Small intestine (tissue), 7 donors: Measurements from ENCODE around the gene ENTPD2. TPM values are rescaled to one million over a fixed set of nuclear protein-coding genes. Genes with fewer than 3 reads are reported as not detected.

Experiments
- DNase-seq, 2 donors: peaks; one replicate each; pipeline versions ENCODE4 v3.0.0 to v3.0.0-alpha.2; 2013
- FAIRE-seq: peaks from 2 replicates; lab custom pipeline; 2012; peaks lifted over from hg19 to GRCh38; lab: Jason Lieb, UNC
- H3K27ac ChIP-seq, 3 donors: one replicate each; pipeline ENCODE4 v1.5.1; 2013; ENCODE audit warnings: low read length in 2 of 3, mild to moderate bottlenecking in 2 of 3, control low read depth in 1 of 3, inconsistent platforms in 1 of 3, low read depth in 1 of 3, moderate library complexity in 1 of 3
- H3K27me3 ChIP-seq, 3 donors: one replicate each; pipeline ENCODE4 v1.6.1; 2013; ENCODE audit warnings: low read length in 3 of 3, inconsistent platforms in 1 of 3; ENCODE audit not compliant: control insufficient read depth in 3 of 3, insufficient read depth in 3 of 3
- H3K36me3 ChIP-seq, 3 donors: one replicate each; pipeline ENCODE4 v1.6.1; 2013; ENCODE audit warnings: low read length in 3 of 3, inconsistent platforms in 1 of 3, low read depth in 1 of 3, mild to moderate bottlenecking in 1 of 3, moderate library complexity in 1 of 3; ENCODE audit not compliant: control insufficient read depth in 3 of 3, insufficient read depth in 2 of 3
- H3K4me1 ChIP-seq, 3 donors: one replicate each; pipeline ENCODE4 v1.6.1; 2013; ENCODE audit warnings: low read length in 2 of 3, inconsistent platforms in 1 of 3, low read depth in 1 of 3, mild to moderate bottlenecking in 1 of 3, moderate library complexity in 1 of 3; ENCODE audit not compliant: control insufficient read depth in 3 of 3, insufficient read depth in 2 of 3
- H3K4me3 ChIP-seq, 3 donors: one replicate each; pipeline ENCODE4 v1.5.1; 2013; ENCODE audit warnings: low read length in 3 of 3, control low read depth in 1 of 3, inconsistent platforms in 1 of 3, low read depth in 1 of 3, mild to moderate bottlenecking in 1 of 3, moderate library complexity in 1 of 3
- H3K9me3 ChIP-seq, 2 donors: one replicate each; pipeline ENCODE4 v1.6.1; 2013; ENCODE audit warnings: low read depth in 1 of 2, low read length in 1 of 2; ENCODE audit not compliant: control insufficient read depth in 2 of 2, insufficient read depth in 1 of 2
- WGBS, 3 donors: extraction: QIAGEN DNeasy Blood & Tissue Kit; methylation state at CpG; one replicate each; pipeline ENCODE4 v1.1.7; 2013; 5-methylcytosine and 5-hydroxymethylcytosine counted together
- polyA plus RNA-seq, 4 donors: library from polyadenylated mRNA; stranded (reverse) in 3 of 4; unstranded in 1 of 4; fragments of 200-250 nt in 3 of 4; fragments of 120-200 nt in 1 of 4; gene quantifications; one replicate each; pipeline versions ENCODE4 v1.2.1 to v1.2.3, GENCODE V29; 2013
- donor health status: healthy with polysubstance abuse.
- donor health status: control.
- donor health status: control.
- donor health status: Bipolar disorder and iron deficiency.
- donor health status: healthy.

ENTPD2 gene
- polyA plus RNA-seq, 4 donors = 5.5 to 16.5 (median 8.3) TPM

GRCh38 chr9:137076636-137077009 lies 22.8 kb upstream of the ENTPD2 start:
- FAIRE-seq (no peak), DNase-seq (no peak)
- Histone ChIP-seq H3K4me3 (peak overlapping the region in 2 of 3 donors; percentile 39 to 64), H3K27me3 (peaks cover 0 to 30% (median 0%) of the 10 kb centered on the region in 3 donors), H3K27ac (peak overlapping the region in 2 of 3 donors; percentile 58 to 64), H3K9me3 (no peaks in the 10 kb centered on the region), H3K4me1 (peaks cover 4 to 32% (median 6%) of the 10 kb centered on the region in 3 donors), H3K36me3 (peaks cover 0 to 35% (median 0%) of the 10 kb centered on the region in 3 donors)
- WGBS, 3 donors = 69 to 70% (median 70%) methylated on average over 15 of the region's 15 CpGs

GRCh38 chr9:137075275-137075775 lies 21.5 kb upstream of the ENTPD2 start:
- H3K4me3 ChIP-seq = no peak overlapping the region
- 80 to 89% (median 88%) methylated on average over 12 of the region's 12 CpGs for WGBS, 3 donors
- H3K36me3 ChIP-seq = peaks cover 0 to 22% (median 0%) of the 10 kb centered on the region in 3 donors
- DNase-seq (no peak), FAIRE-seq (no peak)
- no peaks in the 10 kb centered on the region for H3K9me3 ChIP-seq
- peaks cover 0 to 30% (median 0%) of the 10 kb centered on the region in 3 donors for H3K27me3 ChIP-seq
- no peak overlapping the region for H3K27ac ChIP-seq
- H3K4me1 ChIP-seq = peaks cover 4 to 42% (median 6%) of the 10 kb centered on the region in 3 donors

- H3K27ac ChIP-seq = no peak overlapping the region
- no peak for FAIRE-seq
Observed at GRCh38 chr9:137074657-137075274, 20.9 kb upstream of the ENTPD2 start.

GRCh38 chr9:137073992-137074399 lies 20.1 kb upstream of the ENTPD2 start:
- H3K27ac ChIP-seq = peak overlapping the region in 1 of 3 donors; percentile 47
- no peak overlapping the region for H3K4me3 ChIP-seq
- no peaks in the 10 kb centered on the region for H3K9me3 ChIP-seq
- peaks cover 0 to 22% (median 0%) of the 10 kb centered on the region in 3 donors for H3K27me3 ChIP-seq
- DNase-seq (peak; percentile 84 to 87), FAIRE-seq (no peak)
- peaks cover 4 to 45% (median 6%) of the 10 kb centered on the region in 3 donors for H3K4me1 ChIP-seq
- 16 to 62% (median 51%) methylated on average over 8 of the region's 8 CpGs for WGBS, 3 donors
- H3K36me3 ChIP-seq = peaks cover 0 to 9% (median 0%) of the 10 kb centered on the region in 3 donors

More at GRCh38 chr9:137074657-137075274, 20.9 kb upstream of the ENTPD2 start:
- 37 to 69% (median 48%) methylated on average over 12 of the region's 12 CpGs for WGBS, 3 donors
- no peak overlapping the region for H3K4me3 ChIP-seq
- H3K9me3 ChIP-seq = no peaks in the 10 kb centered on the region
- H3K4me1 ChIP-seq = peaks cover 4 to 42% (median 6%) of the 10 kb centered on the region in 3 donors
- no peak for DNase-seq
- peaks cover 0 to 24% (median 0%) of the 10 kb centered on the region in 3 donors for H3K27me3 ChIP-seq
- H3K36me3 ChIP-seq = peaks cover 0 to 16% (median 0%) of the 10 kb centered on the region in 3 donors

GRCh38 chr9:137071282-137071681 lies 17.4 kb upstream of the ENTPD2 start:
- Histone ChIP-seq H3K27me3 (peaks cover 0 to 6% (median 0%) of the 10 kb centered on the region in 3 donors), H3K36me3 (peaks cover 0 to 2% (median 0%) of the 10 kb centered on the region in 3 donors), H3K27ac (peak overlapping the region in 2 of 3 donors; percentile 27 to 77), H3K4me3 (peak overlapping the region in 1 of 3 donors; percentile 44), H3K4me1 (peaks cover 0 to 42% (median 4%) of the 10 kb centered on the region in 3 donors), H3K9me3 (no peaks in the 10 kb centered on the region)
- 73 to 91% (median 89%) methylated on average over 2 of the region's 2 CpGs for WGBS, 3 donors
- FAIRE-seq = no peak
- no peak for DNase-seq

- Histone ChIP-seq H3K27me3 (peaks cover 0 to 6% (median 0%) of the 10 kb centered on the region in 3 donors), H3K4me3 (peak overlapping the region in 2 of 3 donors; percentile 42 to 44), H3K27ac (peak overlapping the region in 2 of 3 donors; percentile 27 to 77), H3K9me3 (no peaks in the 10 kb centered on the region), H3K36me3 (peaks cover 0 to 6% (median 0%) of the 10 kb centered on the region in 3 donors), H3K4me1 (peaks cover 0 to 42% (median 4%) of the 10 kb centered on the region in 3 donors)
- 13 to 20% (median 18%) methylated on average over 6 of the region's 6 CpGs for WGBS, 3 donors
- DNase-seq = no peak
- no peak for FAIRE-seq
Observed at GRCh38 chr9:137070906-137071275, 17.0 kb upstream of the ENTPD2 start.

GRCh38 chr9:137070201-137070905 lies 16.5 kb upstream of the ENTPD2 start, which contains the start of gene SAPCD2:
Gene SAPCD2 (minus strand): TSS chr9:137070557. CDS start chr9:137070460, 97 bp downstream.
- peaks cover 0 to 42% (median 4%) of the 10 kb centered on the region in 3 donors for H3K4me1 ChIP-seq
- peak within 1 kb of the TSS in 2 of 3 donors; percentile 27 to 77 for H3K27ac ChIP-seq
- peaks cover 0 to 11% (median 0%) of the 10 kb centered on the region in 3 donors for H3K36me3 ChIP-seq
- H3K9me3 ChIP-seq = no peaks in the 10 kb centered on the region
- 0 to 1% (median 1%) methylated on average over 40 to 74 of the region's 74 CpGs for WGBS, 3 donors
- peaks cover 0 to 6% (median 0%) of the 10 kb centered on the region in 3 donors for H3K27me3 ChIP-seq
- H3K4me3 ChIP-seq = peak within 1 kb of the TSS; percentile 24 to 49 (median 42)
- peak; percentile 91 to 95 for DNase-seq
- FAIRE-seq = no peak
